ENCODE results near the gene CEBPB.

Gene CEBPB

GRCh38 chr20:50220894-50221365 lies 30.3 kb downstream of the CEBPB start:
- no peak for TF ChIP-seq CTCF (IDR thresholded peaks at IDR 0.05; ENCODE audit: insufficient read depth, low read length, missing control alignments)
- no peak for DNase-seq (ENCODE audit: low read depth, low spot score)
- H3K4me3 ChIP-seq (ENCODE audit: low read depth, low read length) = no peak overlapping the region
- CTCF ChIA-PET = no interaction called here
- POLR2A ChIA-PET = no interaction called here

GRCh38 chr20:50221501-50222308 lies 31.1 kb downstream of the CEBPB start:
- no peak for DNase-seq (ENCODE audit: low read depth, low spot score)
- H3K4me3 ChIP-seq (ENCODE audit: low read depth, low read length) = no peak overlapping the region
- ChIA-PET CTCF (no interaction called here), POLR2A (no interaction called here)
- no peak for TF ChIP-seq CTCF (IDR thresholded peaks at IDR 0.05; ENCODE audit: insufficient read depth, low read length, missing control alignments)

- no peak for TF ChIP-seq CTCF (IDR thresholded peaks at IDR 0.05; ENCODE audit: insufficient read depth, low read length, missing control alignments)
- no peak overlapping the region for H3K4me3 ChIP-seq (ENCODE audit: low read depth, low read length)
- ChIA-PET CTCF (interaction anchor here (1.7 to 2.8 kb wide), 2 partner anchors 8 to 26 kb away, joined by 3 to 12 read pairs; no protein-coding TSS in a partner anchor), POLR2A (no interaction called here)
- DNase-seq (ENCODE audit: low read depth, low spot score) = no peak
Observed at GRCh38 chr20:50222309-50223038, 31.8 kb downstream of the CEBPB start.

GRCh38 chr20:50223039-50224005 lies 32.7 kb downstream of the CEBPB start:
- POLR2A ChIA-PET = no interaction called here
- CTCF ChIA-PET = interaction anchor here (0.6 to 2.8 kb wide), 6 partner anchors 9 to 240 kb away, joined by 3 to 12 read pairs (median 3); no protein-coding TSS in a partner anchor
- no peak for TF ChIP-seq CTCF (IDR thresholded peaks at IDR 0.05; ENCODE audit: insufficient read depth, low read length, missing control alignments)
- H3K4me3 ChIP-seq (ENCODE audit: low read depth, low read length) = no peak overlapping the region
- no peak for DNase-seq (ENCODE audit: low read depth, low spot score)

- no peak overlapping the region for H3K4me3 ChIP-seq (ENCODE audit: low read depth, low read length)
- TF ChIP-seq CTCF (IDR thresholded peaks at IDR 0.05; ENCODE audit: insufficient read depth, low read length, missing control alignments) = no peak
- ChIA-PET CTCF (interaction anchor here (0.6 to 2.8 kb wide), 6 partner anchors 10 to 240 kb away, joined by 3 to 12 read pairs (median 3); no protein-coding TSS in a partner anchor), POLR2A (interaction anchor here (0.5 to 0.8 kb wide), 3 partner anchors 28 to 324 kb away, joined by 3 to 5 read pairs (median 3); no protein-coding TSS in a partner anchor)
- DNase-seq (ENCODE audit: low read depth, low spot score) = no peak
Observed at GRCh38 chr20:50224052-50224451, 33.4 kb downstream of the CEBPB start.

Data from AG04449 (cell line).